ENCODE results near the gene CBLC. TPM values are rescaled to one million over a fixed set of nuclear protein-coding genes. Genes with fewer than 3 reads are reported as not detected.
"Not testable (repeated sequence)": the region's sequence is repeated elsewhere in the genome, so short reads cannot be mapped to it uniquely, and the experiment has no call there.

The CBLC gene
- total RNA-seq, 6 donors from 2014 or later, result 2.9 to 10.5 (median 4.5) TPM

DNA sequence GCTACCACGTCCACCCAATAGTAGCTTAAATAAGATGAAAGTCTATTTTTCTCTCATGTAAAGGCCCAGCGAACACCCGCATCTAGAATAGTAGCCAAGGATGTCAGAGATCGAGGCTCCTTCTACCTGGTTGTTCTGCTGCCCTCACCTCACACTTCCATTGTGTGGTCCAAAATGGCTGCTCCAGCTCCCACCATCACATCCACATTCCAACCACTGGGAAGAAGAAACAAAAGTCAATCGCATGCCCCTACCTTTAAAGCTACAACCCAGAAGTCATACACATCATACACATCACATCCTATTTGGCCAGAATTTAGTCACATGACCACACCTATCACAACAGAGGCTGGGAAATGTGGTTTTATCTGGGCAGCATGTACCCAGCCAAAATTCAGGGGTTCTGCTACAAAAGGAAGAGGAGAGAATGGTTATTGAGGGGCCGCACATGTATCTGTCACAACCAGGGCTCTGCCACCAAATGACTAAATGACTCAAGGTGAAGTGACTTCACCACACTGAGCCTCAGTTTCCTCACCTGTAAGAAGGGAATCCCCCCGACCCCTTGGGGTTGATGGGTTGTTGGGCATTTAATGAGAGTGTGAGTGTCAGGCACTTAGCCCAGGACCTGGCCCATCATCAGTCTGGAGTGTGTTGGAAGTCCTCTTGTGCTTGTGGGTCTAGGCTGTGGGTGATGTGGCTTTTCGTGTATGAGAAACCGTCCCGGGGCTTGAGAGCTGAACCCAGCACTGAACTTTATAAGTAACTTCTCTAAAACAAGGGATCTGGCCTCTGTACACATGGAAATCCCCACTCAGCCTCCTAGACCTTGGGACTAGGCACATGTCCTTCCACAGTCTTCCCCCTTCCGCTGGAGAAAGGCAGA lies 10.2 kb upstream of the CBLC start:
- Histone ChIP-seq H3K9me3 (no peaks in the 10 kb centered on the region), H3K36me3 (no peaks in the 10 kb centered on the region), H3K27ac (no peak overlapping the region), H3K27me3 (no peaks in the 10 kb centered on the region), H3K4me3 (no peak overlapping the region), H3K4me1 (peaks cover 0 to 24% (median 12%) of the 10 kb centered on the region in 4 donors)
- TF ChIP-seq POLR2A (IDR thresholded peaks at IDR 0.05) (no peak), EP300 (IDR thresholded peaks at IDR 0.05) (no peak), POLR2AphosphoS5 (IDR thresholded peaks at IDR 0.05) (no peak)
- TF ChIP-seq, protein P1, sequence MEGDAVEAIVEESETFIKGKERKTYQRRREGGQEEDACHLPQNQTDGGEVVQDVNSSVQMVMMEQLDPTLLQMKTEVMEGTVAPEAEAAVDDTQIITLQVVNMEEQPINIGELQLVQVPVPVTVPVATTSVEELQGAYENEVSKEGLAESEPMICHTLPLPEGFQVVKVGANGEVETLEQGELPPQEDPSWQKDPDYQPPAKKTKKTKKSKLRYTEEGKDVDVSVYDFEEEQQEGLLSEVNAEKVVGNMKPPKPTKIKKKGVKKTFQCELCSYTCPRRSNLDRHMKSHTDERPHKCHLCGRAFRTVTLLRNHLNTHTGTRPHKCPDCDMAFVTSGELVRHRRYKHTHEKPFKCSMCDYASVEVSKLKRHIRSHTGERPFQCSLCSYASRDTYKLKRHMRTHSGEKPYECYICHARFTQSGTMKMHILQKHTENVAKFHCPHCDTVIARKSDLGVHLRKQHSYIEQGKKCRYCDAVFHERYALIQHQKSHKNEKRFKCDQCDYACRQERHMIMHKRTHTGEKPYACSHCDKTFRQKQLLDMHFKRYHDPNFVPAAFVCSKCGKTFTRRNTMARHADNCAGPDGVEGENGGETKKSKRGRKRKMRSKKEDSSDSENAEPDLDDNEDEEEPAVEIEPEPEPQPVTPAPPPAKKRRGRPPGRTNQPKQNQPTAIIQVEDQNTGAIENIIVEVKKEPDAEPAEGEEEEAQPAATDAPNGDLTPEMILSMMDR (IDR thresholded peaks at IDR 0.05), result no peak
- ATAC-seq (ENCODE audit: low FRiP score in 2 of 2) (no peak), DNase-seq (peak in 1 of 2 donors; percentile 44)
- 65 to 66% methylated on average over 11 of the region's 11 CpGs for WGBS, 2 donors

GRCh38 chr19:44770550-44771257 lies 7.0 kb upstream of the CBLC start:
- 16 to 19% methylated on average over 15 of the region's 15 CpGs for WGBS, 2 donors

GRCh38 chr19:44772144-44772543 lies 5.5 kb upstream of the CBLC start:
- not testable (repeated sequence) for H3K27ac ChIP-seq; H3K27me3 ChIP-seq; ATAC-seq (ENCODE audit: low FRiP score in 2 of 2); H3K4me3 ChIP-seq; H3K9me3 ChIP-seq; DNase-seq; H3K36me3 ChIP-seq
- peaks cover 0 to 12% (median 6%) of the 10 kb centered on the region in 4 donors for H3K4me1 ChIP-seq
- WGBS, 2 donors, result 77 to 86% methylated on average over 13 to 18 of the region's 18 CpGs

More at GRCh38 chr19:44770550-44771257, 7.0 kb upstream of the CBLC start:
- Histone ChIP-seq H3K36me3 (no peaks in the 10 kb centered on the region), H3K9me3 (no peaks in the 10 kb centered on the region), H3K4me3 (no peak overlapping the region), H3K27ac (peak overlapping the region in 1 of 4 donors; percentile 63), H3K4me1 (peaks cover 0 to 12% (median 6%) of the 10 kb centered on the region in 4 donors), H3K27me3 (no peaks in the 10 kb centered on the region)
- ATAC-seq (ENCODE audit: low FRiP score in 2 of 2) (peak; percentile 97 to 99), DNase-seq (peak; percentile 94 to 99)
- peak in 1 of 2 donors; percentile 56 for TF ChIP-seq POLR2AphosphoS5 (IDR thresholded peaks at IDR 0.05)
- TF ChIP-seq POLR2A (IDR thresholded peaks at IDR 0.05), result no peak
- TF ChIP-seq, protein P1 (IDR thresholded peaks at IDR 0.05), result peak; percentile 70 to 93 (median 85)
- TF ChIP-seq EP300 (IDR thresholded peaks at IDR 0.05), result no peak

- H3K4me3 ChIP-seq, result no peak overlapping the region
- H3K27me3 ChIP-seq, result no peaks in the 10 kb centered on the region
- ATAC-seq (ENCODE audit: low FRiP score in 2 of 2), result no peak
- no peaks in the 10 kb centered on the region for H3K9me3 ChIP-seq
- 48 to 59% methylated on average over 3 of the region's 3 CpGs for WGBS, 2 donors
- TF ChIP-seq POLR2A (IDR thresholded peaks at IDR 0.05), result no peak
- no peak for TF ChIP-seq EP300 (IDR thresholded peaks at IDR 0.05)
- TF ChIP-seq POLR2AphosphoS5 (IDR thresholded peaks at IDR 0.05), result no peak
- TF ChIP-seq, protein P1 (IDR thresholded peaks at IDR 0.05), result no peak
- H3K36me3 ChIP-seq, result no peaks in the 10 kb centered on the region
- no peak for DNase-seq
- peaks cover 0 to 12% (median 6%) of the 10 kb centered on the region in 4 donors for H3K4me1 ChIP-seq
- no peak overlapping the region for H3K27ac ChIP-seq
These were observed 4.7 kb upstream of the CBLC start for GRCh38 chr19:44772959-44773358.

DNA sequence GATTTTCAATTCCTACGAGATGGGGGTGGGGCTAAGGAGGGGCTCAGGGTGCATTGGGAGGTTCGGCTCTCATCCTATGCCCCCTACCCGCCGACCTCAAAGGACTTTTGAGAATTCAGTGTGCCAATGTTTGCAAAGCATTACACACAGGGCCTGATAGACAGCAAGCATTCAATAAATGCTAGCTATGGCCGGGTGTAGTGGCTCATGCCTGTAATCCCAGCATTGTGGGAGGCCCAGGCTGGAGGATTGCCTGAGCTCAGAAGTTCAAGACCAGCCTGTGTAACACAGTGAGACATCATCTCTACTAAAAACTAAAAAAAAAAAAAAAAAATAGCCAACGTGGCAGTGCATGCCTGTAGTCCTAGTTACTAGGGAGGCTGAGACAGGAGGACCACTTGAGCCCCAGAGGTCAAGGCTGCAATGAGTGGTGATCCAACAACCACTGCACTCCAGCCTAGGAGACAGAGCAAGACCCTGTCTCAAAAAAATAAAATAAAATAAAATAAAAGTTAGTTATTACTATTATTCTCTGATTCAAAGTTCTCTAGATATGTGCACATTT lies 1.9 kb upstream of the CBLC start:
- H3K9me3 ChIP-seq, result no peaks in the 10 kb centered on the region
- DNase-seq, result no peak
- TF ChIP-seq, protein P1 (IDR thresholded peaks at IDR 0.05), result no peak
- TF ChIP-seq POLR2A (IDR thresholded peaks at IDR 0.05) (no peak), POLR2AphosphoS5 (IDR thresholded peaks at IDR 0.05) (no peak), EP300 (IDR thresholded peaks at IDR 0.05) (no peak)
- 85 to 87% methylated on average over 6 of the region's 6 CpGs for WGBS, 2 donors
- no peak overlapping the region for H3K4me3 ChIP-seq
- no peak for ATAC-seq (ENCODE audit: low FRiP score in 2 of 2)
- H3K27ac ChIP-seq, result no peak overlapping the region
- no peaks in the 10 kb centered on the region for H3K36me3 ChIP-seq
- H3K4me1 ChIP-seq, result peaks cover 0 to 4% (median under 1%) of the 10 kb centered on the region in 4 donors
- no peaks in the 10 kb centered on the region for H3K27me3 ChIP-seq

All from upper lobe of left lung (tissue), 6 donors.